Gastroesophageal sphincter (tissue), 4 donors: ENCODE data around the gene BOK. TPM values are rescaled to one million over a fixed set of nuclear protein-coding genes. Genes with fewer than 3 reads are reported as not detected.

Experiments
- ATAC-seq: fragments of 150-250 bp; one replicate; pipeline ENCODE4 v1.9.1; 2016; ENCODE audit warnings: mild to moderate bottlenecking, moderate library complexity
- H3K27ac ChIP-seq, 4 donors: fragments of 200-600 bp; sonication (generic) in 3 of 4; 1 replicate in 3 of 4; 2 replicates in 1 of 4; pipeline ENCODE4 v1.5.1; 2016 to 2019
- H3K27me3 ChIP-seq: fragments of 200-600 bp; sonication (generic); one replicate; pipeline ENCODE4 v1.5.1; 2019
- H3K36me3 ChIP-seq, 2 donors: fragments of 200-600 bp; sonication (generic); one replicate each; pipeline ENCODE4 v1.5.1; 2019; ENCODE audit warnings: control low read depth in 1 of 2
- H3K4me1 ChIP-seq, 3 donors: fragments of 200-600 bp; sonication (generic); 1 replicate in 2 of 3; 2 replicates in 1 of 3; pipeline ENCODE4 v1.5.1; 2016 to 2019; ENCODE audit warnings: control low read depth in 2 of 3
- H3K4me3 ChIP-seq, 2 donors: fragments of 200-600 bp; sonication (generic); one replicate each; pipeline ENCODE4 v1.5.1; 2019; ENCODE audit warnings: mild to moderate bottlenecking in 1 of 2, moderate library complexity in 1 of 2
- H3K9me3 ChIP-seq, 3 donors: fragments of 200-600 bp; sonication (generic); one replicate each; pipeline ENCODE4 v1.5.1; 2017 to 2019; ENCODE audit warnings: control low read depth in 2 of 3
- CTCF ChIP-seq, 4 experiments: fragments of 200-600 bp in 2 of 4; fragments of 450-650 bp in 2 of 4; sonication (generic) in 1 of 4; IDR thresholded peaks; one replicate each; pipeline ENCODE4 v1.5.1; 2017 to 2019; ENCODE audit warnings: antibody characterized with exemption in 4 of 4, mild to moderate bottlenecking in 2 of 4, moderate library complexity in 2 of 4
- EP300 ChIP-seq: sonication (generic); formaldehyde crosslinking; IDR thresholded peaks from one replicate; pipeline ENCODE4 v1.6.1; 2017; ENCODE audit warnings: antibody characterized with exemption, mild to moderate bottlenecking
- POLR2A ChIP-seq, 2 donors: fragments of 450-650 bp; IDR thresholded peaks; one replicate each; pipeline ENCODE4 v1.6.1; 2017; ENCODE audit warnings: antibody characterized with exemption in 2 of 2, mild to moderate bottlenecking in 2 of 2, moderate library complexity in 1 of 2
- POLR2AphosphoS5 ChIP-seq: sonication (generic); formaldehyde crosslinking; IDR thresholded peaks from one replicate; pipeline ENCODE4 v1.6.1; 2017; ENCODE audit warnings: antibody characterized with exemption
- WGBS, 2 donors: methylation state at CpG; one replicate each; pipeline ENCODE4 v1.1.5; 2018; ENCODE audit warnings: low coverage in 1 of 2; 5-methylcytosine and 5-hydroxymethylcytosine counted together
- total RNA-seq, 4 donors: library from RNA; depleted of rRNA; stranded (reverse); fragments of >200 nt; gene quantifications; one replicate each; pipeline ENCODE4 v1.1.0, GENCODE V29; 2016

The BOK gene
- total RNA-seq, 4 donors from 2014 or later, result 46.0 to 128 (median 66.3) TPM

GRCh38 chr2:241550616-241551580, 7.6 kb upstream of the BOK start:
- peaks cover 5% of the 10 kb centered on the region for H3K27me3 ChIP-seq
- no peaks in the 10 kb centered on the region for H3K36me3 ChIP-seq
- peaks cover 0 to 2% (median 0%) of the 10 kb centered on the region in 3 donors for H3K9me3 ChIP-seq
- no peak overlapping the region for H3K4me3 ChIP-seq
- H3K27ac ChIP-seq, result peak overlapping the region in 2 of 4 donors; percentile 37 to 64
- TF ChIP-seq POLR2A (IDR thresholded peaks at IDR 0.05) (no peak), CTCF (IDR thresholded peaks at IDR 0.05) (no peak)
- peak; percentile 6 for ATAC-seq
- peaks cover 0 to 36% (median 8%) of the 10 kb centered on the region in 3 donors for H3K4me1 ChIP-seq
- WGBS, 2 donors, result 40 to 87% methylated on average over 2 to 4 of the region's 21 CpGs

GRCh38 chr2:241551599-241551997, 6.9 kb upstream of the BOK start:
- no peak overlapping the region for H3K4me3 ChIP-seq
- WGBS, 2 donors, result no CpG with 5 or more reads among the region's 12 CpGs

GRCh38 chr2:241551998-241552737, 6.4 kb upstream of the BOK start:
- peaks cover 0 to 14% (median 0%) of the 10 kb centered on the region in 3 donors for H3K9me3 ChIP-seq
- peaks cover 0 to 30% (median 8%) of the 10 kb centered on the region in 3 donors for H3K4me1 ChIP-seq
- TF ChIP-seq POLR2A (IDR thresholded peaks at IDR 0.05) (no peak), POLR2AphosphoS5 (no peak), CTCF (IDR thresholded peaks at IDR 0.05) (no peak), EP300 (no peak)
- no peak for ATAC-seq
- H3K36me3 ChIP-seq, result no peaks in the 10 kb centered on the region
- 87 to 88% methylated on average over 5 to 17 of the region's 33 CpGs for WGBS, 2 donors
- H3K27me3 ChIP-seq, result no peaks in the 10 kb centered on the region
- no peak overlapping the region for H3K4me3 ChIP-seq
- H3K27ac ChIP-seq, result no peak overlapping the region

More at GRCh38 chr2:241551599-241551997, 6.9 kb upstream of the BOK start:
- peaks cover 3% of the 10 kb centered on the region for H3K27me3 ChIP-seq
- H3K36me3 ChIP-seq, result no peaks in the 10 kb centered on the region
- H3K4me1 ChIP-seq, result peaks cover 0 to 36% (median 8%) of the 10 kb centered on the region in 3 donors
- no peak for ATAC-seq
- H3K9me3 ChIP-seq, result peaks cover 0 to 9% (median 0%) of the 10 kb centered on the region in 3 donors
- H3K27ac ChIP-seq, result no peak overlapping the region
- TF ChIP-seq EP300 (no peak), CTCF (IDR thresholded peaks at IDR 0.05) (no peak), POLR2AphosphoS5 (no peak), POLR2A (IDR thresholded peaks at IDR 0.05) (no peak)

GRCh38 chr2:241553512-241553830, 5.1 kb upstream of the BOK start:
- Histone ChIP-seq H3K4me1 (peaks cover 0 to 33% (median 8%) of the 10 kb centered on the region in 3 donors), H3K27me3 (no peaks in the 10 kb centered on the region), H3K4me3 (no peak overlapping the region), H3K9me3 (peaks cover 0 to 14% (median 0%) of the 10 kb centered on the region in 3 donors), H3K36me3 (no peaks in the 10 kb centered on the region), H3K27ac (no peak overlapping the region)
- 86% methylated on average over 6 of the region's 12 CpGs; no CpG with 5 or more reads in 1 of the 2 donors for WGBS, 2 donors
- ATAC-seq, result no peak
- no peak for TF ChIP-seq POLR2AphosphoS5
- TF ChIP-seq CTCF (IDR thresholded peaks at IDR 0.05), result no peak
- no peak for TF ChIP-seq POLR2A (IDR thresholded peaks at IDR 0.05)
- TF ChIP-seq EP300, result no peak
